Fibroblast of the conjunctiva (primary cell): ENCODE data around the gene GNRH2.
"Not testable (repeated sequence)": the region's sequence is repeated elsewhere in the genome, so short reads cannot be mapped to it uniquely, and the experiment has no call there.

Experiments
- DNase-seq: peaks from one replicate; pipeline ENCODE4 v3.0.0-alpha.2; 2010; ENCODE audit warnings: low read depth

The GNRH2 gene

DNA sequence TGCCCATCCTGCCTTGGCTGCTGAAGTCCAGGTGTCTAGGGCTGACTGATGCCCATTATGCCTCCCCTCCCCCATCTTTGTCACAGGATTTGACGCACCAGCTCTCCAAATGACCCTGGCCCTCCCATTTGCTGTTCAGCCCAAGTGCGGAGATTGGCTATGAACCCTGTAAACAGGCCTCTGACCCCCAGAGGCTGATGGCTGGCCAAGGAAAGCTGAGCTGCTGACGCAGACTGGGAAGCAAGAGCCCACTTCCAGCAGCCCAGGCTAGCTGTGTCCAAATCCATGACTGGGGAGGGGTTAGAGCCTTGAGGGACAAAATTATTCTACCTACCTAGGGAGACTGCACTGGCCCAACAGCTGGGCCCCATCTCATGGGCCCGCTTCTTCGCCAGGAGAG is 797 bp upstream of the GNRH2 start:
- no peak for DNase-seq

DNA sequence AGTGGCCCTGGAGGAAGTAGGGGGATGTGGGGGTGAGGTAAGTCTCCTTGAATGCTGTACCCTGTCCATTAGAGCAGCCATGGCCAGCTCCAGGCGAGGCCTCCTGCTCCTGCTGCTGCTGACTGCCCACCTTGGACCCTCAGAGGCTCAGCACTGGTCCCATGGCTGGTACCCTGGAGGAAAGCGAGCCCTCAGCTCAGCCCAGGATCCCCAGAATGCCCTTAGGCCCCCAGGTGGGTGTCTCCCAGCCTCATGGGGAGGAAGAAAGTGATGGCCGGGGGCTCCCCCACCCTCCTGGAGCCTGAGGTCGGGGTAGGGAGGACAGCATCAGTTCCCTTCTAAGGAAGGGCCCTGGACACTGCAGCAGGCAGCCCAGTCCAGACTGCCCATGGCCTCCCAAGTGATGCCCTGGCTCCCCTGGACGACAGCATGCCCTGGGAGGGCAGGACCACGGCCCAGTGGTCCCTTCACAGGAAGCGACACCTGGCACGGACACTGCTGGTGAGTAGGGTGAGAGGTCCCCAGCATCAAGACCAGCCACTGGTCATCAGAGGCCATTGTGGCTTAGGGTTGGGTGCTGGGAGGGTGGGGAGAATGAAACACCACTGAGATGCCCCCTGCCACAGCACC is 1.0 kb downstream of the GNRH2 start:
- no peak for DNase-seq

DNA sequence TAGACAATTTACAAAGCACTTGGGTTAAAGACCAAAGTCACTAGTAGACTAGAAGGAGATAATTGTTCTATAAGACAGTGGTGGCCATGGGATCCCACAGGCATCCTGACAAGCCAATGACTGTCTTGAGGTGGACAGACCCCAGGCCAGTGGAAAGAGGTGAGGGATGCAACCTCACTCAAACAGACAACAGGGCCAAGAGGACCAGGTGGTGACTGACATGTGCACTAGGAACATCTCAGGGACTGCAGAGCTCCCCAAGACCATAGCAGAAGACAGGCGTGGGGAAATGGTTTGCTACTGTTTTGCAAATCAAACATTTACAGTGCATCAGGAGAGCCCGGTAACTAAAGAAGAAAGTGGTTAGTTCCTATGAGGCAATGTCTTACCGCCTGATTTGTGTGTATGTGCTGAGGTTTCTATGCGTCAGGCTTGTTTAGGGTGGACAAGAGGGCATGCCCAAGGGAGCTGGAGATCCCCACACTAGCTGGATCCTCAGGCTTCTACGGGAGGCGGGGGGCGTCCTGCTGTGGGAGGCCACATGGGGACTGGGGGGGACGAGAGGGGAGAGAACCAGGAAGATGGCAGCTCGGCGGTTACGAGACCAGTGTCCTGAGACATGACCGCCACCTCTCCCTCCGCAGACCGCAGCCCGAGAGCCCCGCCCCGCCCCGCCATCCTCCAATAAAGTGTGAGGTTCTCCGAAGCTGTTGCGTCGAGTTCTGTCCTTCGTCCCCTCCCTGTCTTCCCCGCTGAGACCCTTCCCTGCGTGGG is 1.8 kb downstream of the GNRH2 start:
- DNase-seq, result no peak

DNA sequence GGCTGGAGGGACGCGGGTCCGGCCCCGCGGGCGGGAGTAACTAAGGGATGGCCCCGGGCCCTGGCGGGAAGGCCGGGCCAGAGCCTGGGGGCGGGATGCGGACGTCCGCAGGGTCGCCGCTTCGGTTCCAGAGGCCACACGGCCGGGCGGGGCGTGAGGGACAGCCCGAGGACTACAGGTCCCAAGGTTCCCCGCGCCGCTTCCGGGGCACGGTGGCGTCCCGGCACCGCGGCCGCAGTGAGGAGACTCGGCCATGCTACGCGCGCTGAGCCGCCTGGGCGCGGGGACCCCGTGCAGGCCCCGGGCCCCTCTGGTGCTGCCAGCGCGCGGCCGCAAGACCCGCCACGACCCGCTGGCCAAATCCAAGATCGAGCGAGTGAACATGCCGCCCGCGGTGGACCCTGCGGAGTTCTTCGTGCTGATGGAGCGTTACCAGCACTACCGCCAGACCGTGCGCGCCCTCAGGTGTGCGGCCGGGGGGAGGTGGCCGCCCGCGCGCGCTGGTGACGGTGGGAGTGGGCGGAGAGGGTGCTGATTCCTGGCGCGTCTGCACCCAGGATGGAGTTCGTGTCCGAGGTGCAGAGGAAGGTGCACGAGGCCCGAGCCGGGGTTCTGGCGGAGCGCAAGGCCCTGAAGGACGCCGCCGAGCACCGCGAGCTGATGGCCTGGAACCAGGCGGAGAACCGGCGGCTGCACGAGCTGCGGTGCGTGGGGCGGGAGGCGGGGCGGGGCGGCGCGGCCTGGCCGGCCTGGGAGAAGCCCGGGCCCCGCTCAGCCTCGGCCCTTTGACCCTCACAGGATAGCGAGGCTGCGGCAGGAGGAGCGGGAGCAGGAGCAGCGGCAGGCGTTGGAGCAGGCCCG is 2.6 kb downstream of the GNRH2 start, which contains the start of gene MRPS26:
Gene MRPS26, plus strand, starts transcription at position 237 of the 861 bp plus-strand sequence. Its CDS starts 17 bp downstream, at position 254.
- peak; percentile 54 for DNase-seq

DNA sequence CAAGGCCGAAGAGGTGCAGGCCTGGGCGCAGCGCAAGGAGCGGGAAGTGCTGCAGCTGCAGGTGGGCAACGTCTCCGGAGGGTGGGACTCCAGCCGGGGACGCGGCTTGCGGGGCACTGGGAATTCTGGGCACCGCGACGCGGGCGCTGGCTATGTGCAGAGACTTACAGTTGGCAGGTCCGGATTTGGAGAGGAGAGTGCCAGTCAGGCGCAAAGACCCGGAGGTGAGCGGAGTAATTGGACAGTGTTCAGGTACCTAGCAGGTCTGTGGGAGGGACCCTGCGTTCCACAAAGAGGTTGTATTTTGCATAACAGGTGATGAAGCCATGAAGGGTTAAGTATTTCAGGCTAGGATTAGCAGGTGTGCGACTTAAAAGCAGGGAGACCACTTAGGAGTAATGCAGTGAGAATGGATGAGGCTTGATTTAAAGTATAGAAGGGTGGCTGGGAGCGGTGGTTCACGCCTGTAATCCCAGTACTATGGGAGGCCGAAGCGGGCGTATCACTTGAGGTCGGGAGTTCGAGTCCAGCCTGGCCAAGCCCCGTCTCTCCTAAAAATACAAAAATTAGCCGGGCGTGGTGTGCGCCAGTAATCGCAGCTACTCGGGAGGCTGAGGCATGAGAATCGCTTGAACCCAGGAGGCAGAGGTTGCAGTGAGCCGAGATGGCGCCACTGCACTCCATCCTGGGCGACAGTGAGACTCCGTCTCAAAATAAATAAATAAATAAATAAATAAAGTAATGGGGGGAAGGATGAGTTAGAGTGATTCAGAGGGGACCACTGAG is 3.4 kb downstream of the GNRH2 start:
- DNase-seq, result no peak

DNA sequence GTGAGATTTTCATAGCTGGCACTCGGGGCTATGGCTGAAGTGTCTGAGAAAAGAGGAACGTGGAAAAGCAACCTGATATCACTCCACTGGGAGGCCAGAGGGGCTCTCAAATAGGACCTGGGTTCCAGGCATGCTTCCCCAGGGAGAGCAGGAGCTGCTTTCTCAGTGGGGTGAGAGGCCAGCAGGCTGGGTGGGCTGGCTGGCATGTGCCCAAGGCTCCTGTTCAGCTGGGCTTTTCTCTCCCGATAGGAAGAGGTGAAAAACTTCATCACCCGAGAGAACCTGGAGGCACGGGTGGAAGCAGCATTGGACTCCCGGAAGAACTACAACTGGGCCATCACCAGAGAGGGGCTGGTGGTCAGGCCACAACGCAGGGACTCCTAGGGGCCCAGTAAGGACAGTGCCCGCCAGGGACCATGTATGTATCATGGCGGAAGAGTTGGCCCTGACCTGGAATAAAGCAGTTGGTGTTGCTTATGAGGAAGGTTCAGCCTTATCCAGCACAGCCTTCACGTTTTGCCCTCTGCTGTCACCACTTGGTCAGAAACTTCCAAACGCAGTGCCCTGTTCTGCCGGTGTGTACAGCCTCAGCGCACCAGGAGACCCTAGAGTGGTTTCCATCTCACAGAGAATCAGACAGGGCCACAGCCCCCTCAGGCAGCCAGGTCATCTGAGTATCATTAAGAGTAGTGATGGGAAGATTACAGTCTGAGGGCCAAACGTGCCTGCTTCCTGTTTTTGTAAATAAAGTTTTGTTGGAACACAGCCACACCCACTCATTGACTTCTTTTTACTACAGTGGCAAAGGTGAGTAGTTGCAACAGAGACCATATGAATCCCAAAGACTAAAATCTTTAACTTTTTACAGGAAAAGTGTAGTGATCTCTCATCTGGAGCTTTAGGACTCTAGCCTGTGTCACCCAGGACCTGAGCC is 4.3 kb downstream of the GNRH2 start:
- DNase-seq, result no peak

DNA sequence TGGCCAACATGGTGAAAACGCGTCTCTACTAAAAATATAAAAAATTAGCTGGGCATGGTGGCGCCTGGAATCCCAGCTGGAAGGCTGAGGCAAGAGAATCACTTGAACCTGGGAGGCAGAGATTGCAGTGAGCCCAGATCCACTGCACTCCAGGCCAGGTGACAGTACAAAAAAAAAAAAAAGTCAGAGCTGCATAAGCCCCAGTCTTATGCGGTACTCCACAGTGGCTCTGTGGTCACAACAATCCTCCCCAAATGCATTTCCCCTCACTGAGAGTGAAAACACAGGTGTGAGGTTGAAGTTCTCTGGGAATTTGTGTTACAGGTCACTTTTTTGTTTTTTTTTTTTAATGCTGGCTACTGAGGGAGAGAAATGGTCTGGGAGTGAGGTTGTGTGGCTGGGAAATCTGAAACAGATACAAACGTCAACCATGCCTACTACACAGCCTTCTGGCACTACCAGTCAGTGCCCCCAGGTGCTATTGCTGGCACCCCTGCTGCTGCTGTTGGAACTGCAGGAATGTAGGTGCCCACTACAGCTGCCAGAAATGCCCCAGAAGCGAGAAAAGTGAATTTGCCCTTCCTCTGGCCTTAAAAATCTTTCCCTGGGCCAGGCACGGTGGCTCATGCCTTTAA is 8.1 kb downstream of the GNRH2 start:
- no peak for DNase-seq

DNA sequence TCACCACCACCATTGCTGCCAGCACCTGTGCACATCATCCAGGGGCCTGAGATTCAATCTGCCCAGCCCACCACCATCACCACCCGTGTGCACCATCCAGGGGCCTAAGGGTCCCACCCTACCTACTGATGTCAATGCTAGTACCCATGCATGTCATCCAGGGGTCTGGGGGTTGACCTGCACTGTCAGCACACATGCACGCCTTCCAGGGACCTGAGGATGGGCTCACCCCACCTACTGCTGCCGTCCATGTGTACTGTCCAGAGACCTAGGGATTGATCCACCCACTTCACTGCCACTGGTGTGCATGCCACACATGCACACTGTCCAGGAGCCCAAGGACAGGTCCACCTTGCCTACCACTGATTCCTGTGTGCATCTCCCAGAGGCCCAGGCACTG is 16.1 kb downstream of the GNRH2 start:
- DNase-seq, result no peak

DNA sequence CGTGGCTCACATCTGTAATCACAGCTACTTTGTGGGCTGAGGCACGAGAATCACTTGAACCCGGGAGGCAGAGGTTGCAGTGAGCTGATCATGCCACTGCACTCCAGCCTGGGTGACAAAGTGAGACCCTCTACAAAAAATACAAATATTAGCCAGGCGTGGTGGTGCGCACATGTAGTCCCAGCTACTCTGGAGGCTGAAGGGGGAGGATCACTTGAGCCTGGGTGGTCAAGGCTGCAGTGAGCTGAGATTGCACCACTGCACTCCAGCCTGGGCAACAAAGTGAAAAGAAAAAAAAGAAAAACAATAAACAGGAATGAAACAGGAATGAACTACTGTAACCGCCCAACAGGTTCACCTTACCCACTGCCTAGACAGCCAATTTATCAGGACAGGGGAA is 20.7 kb downstream of the GNRH2 start:
- DNase-seq, result not testable (repeated sequence)

DNA sequence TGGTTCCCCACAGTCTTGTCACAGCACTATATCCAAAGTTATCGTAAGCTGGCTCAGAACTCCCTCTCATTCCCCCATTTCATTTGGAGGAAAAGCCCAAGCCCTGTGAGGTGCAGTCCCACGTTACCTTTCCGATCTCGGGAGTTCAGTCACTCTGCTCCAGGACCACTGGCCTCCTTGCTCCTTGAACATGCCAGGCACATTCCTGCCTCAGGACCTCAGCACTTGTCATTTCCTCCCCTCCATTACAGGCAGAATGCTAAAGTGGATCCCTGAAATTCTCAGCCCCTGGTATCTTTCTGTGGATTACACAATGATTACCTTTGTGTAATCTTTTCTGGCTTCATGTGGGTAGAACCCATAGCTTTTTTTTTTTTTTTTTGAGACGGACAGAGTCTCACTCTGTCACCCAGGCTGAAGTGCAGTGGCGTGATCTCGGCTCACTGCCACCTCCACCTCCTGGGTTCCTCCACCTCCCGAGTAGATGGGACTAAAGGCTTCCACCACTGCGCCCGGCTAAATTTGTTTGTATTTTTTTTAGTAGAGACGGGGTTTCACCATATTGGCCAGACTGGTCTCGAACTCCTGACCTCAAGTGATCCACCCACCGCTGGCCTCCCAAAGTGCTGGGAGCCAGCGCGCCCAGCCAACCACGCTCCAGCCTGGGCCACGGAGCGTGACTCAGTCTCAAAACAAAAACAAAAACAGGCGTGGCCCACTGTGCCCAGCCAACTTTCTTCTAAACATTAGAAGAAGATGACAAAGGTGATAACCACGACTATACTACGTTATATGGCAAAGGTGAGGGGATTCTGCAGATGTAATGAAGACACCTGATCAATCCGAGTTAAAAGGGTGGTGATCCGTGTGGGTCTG is 24.0 kb downstream of the GNRH2 start:
- no peak for DNase-seq

DNA sequence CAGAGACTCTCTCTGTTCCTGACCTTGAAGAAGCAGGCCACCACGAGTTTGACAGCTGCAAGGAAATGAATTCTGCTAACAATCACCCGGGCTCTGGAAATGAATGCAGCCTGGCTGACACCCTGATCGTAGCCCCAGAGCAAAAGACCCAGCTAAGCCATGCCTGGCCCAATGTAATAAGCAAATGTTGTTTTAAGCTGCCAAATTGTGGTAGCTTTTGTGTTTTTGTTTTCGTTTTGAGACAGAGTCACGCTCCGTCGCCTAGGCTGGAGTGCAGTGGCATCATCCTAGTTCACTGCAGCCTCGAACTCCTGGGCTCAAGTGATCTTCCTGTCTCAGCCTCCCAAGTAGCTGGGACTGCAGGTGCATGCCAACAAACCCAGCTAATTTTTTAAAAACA is 24.7 kb downstream of the GNRH2 start:
- DNase-seq, result no peak

DNA sequence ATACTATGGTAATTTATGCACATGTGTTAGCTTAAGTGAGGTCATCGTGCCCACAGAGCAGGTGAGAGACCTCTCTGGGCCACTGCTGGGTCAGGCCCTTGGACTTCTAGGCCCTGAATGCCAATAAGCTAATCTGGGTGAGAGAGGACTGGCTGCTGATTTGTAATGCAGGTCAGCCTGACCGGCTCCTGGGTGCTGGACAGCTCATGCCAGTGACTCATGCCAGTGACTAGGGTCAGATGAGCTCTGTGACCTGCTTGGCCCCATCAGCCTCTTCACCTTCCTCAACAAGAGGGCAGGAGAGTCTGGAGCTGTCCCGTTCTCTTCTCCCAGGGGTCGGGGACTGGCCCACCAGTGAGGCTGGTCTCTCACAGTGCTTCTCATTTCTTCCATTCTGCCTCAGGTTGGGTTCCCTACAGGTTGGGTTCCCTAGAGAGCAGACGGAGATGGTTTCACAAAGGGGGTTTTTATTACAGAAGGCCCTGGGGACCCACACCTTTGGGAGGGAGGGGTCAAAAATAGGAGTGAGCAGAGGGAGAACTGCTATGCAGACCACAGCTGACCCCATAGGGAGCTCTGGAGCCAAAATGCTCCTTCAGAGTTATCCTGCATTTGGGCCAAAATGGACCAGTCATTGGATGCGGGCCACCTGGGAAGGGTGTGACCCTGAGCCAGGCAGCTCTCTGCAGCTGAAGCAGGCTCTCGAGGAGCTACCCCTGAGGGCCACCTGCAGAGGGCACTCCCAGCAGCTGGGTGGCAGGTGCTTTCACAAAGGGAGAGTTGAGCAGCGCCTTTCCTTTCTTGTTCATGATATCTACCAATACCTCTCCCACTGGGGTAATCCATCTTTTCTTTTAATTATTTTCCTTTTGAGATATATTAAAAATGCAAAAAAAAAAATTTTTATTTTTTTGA is 25.8 kb downstream of the GNRH2 start:
- no peak for DNase-seq

DNA sequence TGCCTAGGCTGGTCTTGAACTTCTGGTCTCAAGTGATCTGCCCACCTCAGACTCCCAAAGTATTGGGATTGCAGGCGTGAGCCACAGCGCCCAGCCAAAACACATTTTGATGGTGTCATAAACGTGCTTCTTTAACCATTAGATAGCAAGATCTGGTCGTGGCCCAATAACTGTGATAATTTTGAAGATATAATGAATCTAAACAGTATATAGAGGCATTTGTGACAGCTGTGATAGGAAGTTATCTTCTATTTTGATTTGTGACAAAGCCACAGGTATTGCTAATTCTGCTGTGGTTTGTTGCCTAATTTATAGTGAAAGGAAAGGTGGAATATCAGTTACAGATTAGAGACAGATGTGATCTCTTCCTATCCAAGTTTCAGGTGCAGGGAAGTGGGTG is 27.3 kb downstream of the GNRH2 start:
- no peak for DNase-seq

DNA sequence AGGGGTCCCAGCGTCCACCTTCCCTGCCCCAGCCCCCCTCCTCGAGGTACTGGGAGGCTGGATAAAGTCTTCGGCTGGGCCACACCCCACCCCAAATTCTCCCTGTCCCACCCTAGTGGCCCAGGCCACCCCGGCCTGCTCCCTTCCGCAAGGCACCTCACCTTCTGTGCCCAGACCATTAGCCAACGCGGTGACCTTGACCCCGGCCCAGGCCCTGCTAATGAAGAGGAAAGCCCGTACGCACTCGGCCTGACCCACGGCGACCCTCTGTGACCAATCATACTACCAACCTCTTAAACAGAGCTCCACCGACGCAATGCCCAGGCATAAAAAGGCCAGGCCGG is 27.8 kb downstream of the GNRH2 start:
- no peak for DNase-seq

DNA sequence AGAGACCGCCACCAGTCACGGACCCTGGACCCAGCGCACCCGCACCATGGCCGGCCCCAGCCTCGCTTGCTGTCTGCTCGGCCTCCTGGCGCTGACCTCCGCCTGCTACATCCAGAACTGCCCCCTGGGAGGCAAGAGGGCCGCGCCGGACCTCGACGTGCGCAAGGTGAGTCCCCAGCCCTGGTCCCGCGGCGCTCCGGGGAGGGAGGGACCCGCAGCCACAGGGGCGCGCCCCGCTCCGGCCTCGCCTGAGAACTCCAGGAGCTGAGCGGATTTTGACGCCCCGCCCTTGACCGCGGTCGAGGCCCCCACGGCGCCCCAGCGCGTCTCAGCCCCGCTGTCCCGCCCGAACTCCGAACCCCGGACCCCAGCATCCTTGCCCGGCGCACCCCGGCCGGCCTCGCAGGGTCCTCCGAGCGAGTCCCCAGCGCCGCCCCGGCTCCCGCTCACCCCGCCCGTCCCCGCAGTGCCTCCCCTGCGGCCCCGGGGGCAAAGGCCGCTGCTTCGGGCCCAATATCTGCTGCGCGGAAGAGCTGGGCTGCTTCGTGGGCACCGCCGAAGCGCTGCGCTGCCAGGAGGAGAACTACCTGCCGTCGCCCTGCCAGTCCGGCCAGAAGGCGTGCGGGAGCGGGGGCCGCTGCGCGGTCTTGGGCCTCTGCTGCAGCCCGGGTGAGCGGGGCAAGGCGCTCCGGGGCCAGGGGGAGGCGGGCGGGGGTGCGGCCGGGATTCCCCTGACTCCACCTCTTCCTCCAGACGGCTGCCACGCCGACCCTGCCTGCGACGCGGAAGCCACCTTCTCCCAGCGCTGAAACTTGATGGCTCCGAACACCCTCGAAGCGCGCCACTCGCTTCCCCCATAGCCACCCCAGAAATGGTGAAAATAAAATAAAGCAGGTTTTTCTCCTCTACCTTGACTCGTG is 28.4 kb downstream of the GNRH2 start, which contains the start of gene OXT:
Gene OXT, plus strand, starts transcription at position 11 of the 920 bp plus-strand sequence. Its CDS starts 36 bp downstream, at position 47.
- no peak for DNase-seq

DNA sequence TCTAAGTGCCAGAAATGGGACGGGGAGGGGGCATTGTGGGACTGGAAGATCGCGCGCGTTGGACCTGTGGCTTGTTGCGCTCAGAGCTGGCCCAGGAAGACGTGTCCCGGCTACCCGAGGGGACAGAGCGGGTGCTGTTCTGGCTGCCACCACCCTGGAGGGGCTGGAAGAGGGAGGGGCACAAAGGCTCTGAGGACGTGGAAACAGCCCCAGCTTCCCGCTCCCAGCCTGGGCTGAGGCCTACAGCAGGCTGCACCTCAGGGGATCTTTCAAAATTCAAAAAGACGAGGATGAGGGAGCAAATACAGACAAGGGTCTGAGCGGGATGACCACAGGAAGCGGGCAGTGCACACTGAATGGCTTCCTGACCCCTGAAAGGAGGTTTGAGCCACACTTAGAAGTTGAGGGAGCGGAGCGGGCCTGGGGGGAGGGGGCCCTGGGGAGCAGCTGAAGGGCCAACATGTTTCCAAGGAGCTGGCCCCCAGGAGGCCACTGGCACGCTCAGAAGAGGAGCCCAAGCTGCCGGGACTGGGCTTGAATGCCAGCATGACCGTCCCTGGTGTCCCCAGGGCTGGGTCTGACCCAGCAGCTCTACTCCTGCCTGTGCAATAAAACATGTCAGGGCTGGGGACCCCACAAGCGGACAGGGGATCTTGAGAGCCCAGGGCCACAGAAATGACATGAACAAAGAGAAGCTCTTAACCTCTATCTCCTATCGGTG is 29.3 kb downstream of the GNRH2 start:
- DNase-seq, result no peak
